Forelimb muscle (tissue), 1 donor: ENCODE results near the gene AKAP5. TPM values are rescaled to one million over a fixed set of nuclear protein-coding genes. Genes with fewer than 3 reads are reported as not detected.

Experiments used
- DNase-seq: peaks from one replicate; pipeline ENCODE4 v3.0.0-alpha.2; 2013; ENCODE audit warnings: low read depth
- polyA plus RNA-seq: library from polyadenylated mRNA; unstranded; fragments of 120-200 nt; gene quantifications from one replicate; pipeline ENCODE4 v1.2.1, GENCODE V29; 2013; ENCODE audit not compliant: insufficient read length

Gene AKAP5, protein sequence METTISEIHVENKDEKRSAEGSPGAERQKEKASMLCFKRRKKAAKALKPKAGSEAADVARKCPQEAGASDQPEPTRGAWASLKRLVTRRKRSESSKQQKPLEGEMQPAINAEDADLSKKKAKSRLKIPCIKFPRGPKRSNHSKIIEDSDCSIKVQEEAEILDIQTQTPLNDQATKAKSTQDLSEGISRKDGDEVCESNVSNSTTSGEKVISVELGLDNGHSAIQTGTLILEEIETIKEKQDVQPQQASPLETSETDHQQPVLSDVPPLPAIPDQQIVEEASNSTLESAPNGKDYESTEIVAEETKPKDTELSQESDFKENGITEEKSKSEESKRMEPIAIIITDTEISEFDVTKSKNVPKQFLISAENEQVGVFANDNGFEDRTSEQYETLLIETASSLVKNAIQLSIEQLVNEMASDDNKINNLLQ
- 0.44 TPM for polyA plus RNA-seq

DNA sequence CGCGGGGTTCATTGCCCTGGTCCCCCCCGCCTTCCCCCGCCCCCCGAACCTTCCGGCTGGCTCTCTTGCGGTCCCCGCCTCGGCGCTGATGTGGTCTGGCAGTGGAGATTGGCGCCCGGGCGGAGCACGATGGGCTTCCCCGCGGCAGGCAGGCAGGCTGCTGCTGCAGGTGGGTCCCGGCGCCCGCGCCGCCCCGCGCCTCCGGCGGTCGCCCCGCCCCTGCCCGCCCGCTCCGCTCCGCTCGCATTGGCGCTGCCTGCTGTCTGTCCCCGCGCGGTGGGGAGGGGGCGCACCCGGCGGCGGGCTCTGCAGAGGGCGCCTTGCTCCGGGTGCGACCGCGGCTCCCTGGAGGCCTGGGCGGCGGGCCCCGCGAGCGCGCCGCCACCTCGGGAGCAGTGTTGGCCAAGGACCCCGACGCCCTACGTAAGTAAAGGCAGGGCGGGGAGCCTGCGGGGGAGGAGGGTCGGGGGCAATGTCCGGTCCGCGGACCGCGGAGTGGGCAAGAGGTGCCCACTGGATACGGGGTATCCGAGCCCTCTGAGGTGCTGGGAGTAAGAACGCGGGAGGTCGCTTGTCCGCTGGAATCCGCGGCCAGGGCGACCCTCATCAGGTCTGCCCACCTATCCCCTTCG lies at the start of gene AKAP5:
AKAP5 (plus strand) TSS at position 309 of the 632 bp plus-strand sequence. CDS start 2,896 bp downstream, outside the sequence.
- DNase-seq, result no peak

- DNase-seq, result no peak
Measured at GRCh38 chr14:64416348-64416932, 48.9 kb upstream of the AKAP5 start.

DNA sequence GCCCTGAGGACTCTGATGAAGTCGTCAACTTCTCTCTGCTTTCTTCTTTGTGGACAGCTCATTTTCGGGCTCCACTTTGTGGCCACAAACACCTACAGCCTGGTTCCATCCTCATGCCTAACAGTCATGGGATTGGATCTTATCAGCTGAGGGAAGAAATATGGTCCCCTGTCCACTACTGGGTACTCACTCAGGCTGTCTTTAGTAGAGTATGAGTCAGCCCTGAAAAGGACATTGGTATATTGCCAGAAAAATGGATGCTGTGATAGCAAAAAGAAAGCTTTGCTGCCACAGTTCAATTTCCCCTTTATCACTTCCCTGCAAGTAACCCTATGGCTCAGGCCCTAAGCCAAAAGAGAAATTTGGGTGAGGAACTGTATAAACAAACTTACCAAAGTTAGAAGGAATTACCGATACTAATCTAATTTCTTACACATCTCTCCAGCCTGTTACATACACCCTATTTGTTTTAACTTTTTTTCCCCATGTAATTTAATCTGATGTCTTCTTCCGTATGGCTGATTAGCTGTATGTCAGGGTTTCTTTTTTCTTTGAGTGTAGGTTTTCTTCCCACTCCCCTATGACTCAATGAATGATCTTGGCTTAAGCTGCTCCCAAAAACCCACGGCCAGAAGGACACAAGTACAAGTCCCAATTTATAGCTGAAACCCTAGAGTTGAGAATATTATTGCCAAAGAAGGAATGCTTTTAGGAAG lies 48.1 kb upstream of the AKAP5 start:
- DNase-seq, result no peak

DNA sequence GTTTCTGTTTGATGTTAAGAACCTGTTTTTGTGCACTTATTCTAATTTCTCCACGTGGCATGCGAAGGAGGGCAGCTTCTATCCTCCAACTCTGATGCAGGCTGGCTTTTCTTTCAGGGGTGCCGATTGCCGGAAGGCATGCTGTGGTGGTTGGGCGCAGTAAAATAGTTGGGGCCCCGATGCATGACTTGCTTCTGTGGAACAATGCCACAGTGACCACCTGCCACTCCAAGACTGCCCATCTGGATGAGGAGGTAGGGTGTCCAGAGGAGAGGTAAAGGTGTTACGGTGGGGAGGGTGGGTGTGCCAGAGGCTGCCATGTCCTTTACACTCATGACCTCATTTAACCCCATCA lies 47.6 kb upstream of the AKAP5 start:
- DNase-seq, result no peak

- DNase-seq, result no peak
Measured at GRCh38 chr14:64419003-64419402, 46.3 kb upstream of the AKAP5 start.

- DNase-seq, result no peak
Measured at GRCh38 chr14:64421166-64421565, 44.1 kb upstream of the AKAP5 start.

- no peak for DNase-seq
Measured at GRCh38 chr14:64422005-64422404, 43.3 kb upstream of the AKAP5 start.

- DNase-seq, result no peak
Measured at GRCh38 chr14:64422756-64423155, 42.5 kb upstream of the AKAP5 start.

DNA sequence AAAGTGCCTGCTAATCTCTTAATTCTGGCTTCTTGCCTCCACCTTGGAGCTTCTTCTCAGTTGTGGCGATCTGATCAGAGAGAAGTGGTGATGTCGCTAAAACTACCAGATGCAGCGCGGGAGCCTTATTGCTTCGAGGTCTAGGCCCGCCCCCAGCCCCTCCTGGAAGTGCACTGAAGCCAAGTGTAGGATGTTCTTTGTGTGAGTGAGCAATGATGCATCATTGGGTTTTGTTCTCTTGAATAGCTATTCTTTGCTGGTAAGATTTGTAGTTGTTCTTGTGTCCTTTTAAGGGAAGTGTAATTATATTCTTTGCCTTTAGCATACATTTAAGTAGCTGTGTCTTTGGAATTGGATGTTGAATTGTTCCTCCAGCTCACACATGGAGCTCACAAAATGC lies 41.3 kb upstream of the AKAP5 start:
- no peak for DNase-seq

- no peak for DNase-seq
Measured at GRCh38 chr14:64434528-64434927, 30.8 kb upstream of the AKAP5 start.

GRCh38 chr14:64438181-64438841 lies 27.0 kb upstream of the AKAP5 start:
- DNase-seq, result no peak

DNA sequence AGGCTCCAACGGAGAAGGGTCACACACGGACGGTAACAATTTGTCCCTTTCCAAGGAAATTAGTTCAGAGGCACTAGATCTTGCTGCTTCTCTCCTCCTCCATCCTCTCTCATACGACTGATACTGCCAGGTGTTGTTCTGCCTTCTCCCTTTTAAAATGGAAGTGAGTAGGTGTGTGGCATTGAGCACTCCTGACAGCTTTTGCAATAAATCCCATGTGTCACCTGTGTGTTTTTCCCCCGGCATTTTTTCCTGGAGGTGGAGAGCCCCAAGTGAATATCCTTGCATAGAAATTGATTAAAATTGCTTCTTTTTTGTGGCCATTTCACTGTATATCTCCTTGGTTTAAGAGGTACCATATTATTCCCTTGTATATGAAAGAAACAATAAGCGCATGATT lies 26.2 kb upstream of the AKAP5 start:
- DNase-seq, result no peak

GRCh38 chr14:64440494-64440893 lies 24.8 kb upstream of the AKAP5 start:
- DNase-seq, result no peak

- no peak for DNase-seq
Measured at GRCh38 chr14:64442300-64442988, 22.9 kb upstream of the AKAP5 start.

DNA sequence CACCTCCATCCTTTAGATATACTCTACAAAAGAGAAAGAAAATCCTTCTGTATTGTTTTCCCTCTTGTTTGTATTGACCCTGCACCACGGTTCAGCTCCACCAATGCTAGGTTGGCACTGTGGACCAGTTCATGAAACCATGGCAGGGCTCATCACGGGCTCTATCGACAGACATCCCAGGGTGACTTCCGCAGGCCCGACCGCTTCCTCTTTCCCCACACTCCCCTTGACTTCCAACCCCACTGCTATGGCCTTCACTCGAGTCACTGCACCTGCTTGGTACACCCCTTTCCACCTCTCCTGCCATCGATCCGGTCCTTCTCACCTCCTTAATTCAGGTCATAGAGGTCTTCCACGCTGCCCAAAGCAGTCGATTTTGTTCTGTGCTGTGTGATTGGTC lies 21.2 kb upstream of the AKAP5 start:
- DNase-seq, result no peak

- DNase-seq, result no peak
Measured at GRCh38 chr14:64444984-64445845, 20.1 kb upstream of the AKAP5 start.

DNA sequence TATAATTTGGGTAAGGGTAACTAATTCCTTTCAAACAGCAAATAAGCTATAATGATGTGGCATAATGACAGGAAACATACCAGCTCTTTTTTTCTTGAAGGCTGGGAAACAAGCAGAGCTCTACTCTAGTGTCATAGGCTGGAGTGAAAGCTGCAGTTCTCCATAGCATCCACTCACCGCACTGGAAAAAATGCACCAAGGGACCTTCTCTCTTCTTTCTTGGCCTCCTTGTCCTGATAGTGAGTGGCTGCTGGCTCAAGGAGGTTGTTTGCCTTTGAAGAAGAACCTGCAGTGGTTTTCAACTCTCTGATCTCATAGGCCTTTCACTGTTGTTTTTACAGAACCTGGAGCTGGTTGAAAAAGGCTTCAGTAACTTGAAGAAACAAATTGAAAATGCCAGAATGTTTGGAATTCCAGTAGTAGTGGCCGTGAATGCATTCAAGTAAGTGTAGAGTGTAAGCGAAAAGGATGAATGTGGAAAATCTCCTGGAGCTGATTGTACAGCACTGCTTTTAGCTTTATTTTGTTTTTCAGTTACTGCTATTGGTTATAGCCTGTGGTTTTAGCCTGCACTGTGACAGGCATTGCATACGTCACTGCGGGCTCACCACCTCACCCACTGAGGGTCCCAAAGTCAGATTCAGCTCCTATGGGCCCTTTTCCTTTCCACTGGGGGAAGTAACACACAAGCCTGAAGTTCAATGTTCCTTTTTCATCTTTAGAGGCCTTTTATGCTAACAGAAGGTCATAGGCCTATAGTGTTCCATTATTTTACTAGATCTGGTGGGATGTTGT lies 17.2 kb upstream of the AKAP5 start:
- no peak for DNase-seq

DNA sequence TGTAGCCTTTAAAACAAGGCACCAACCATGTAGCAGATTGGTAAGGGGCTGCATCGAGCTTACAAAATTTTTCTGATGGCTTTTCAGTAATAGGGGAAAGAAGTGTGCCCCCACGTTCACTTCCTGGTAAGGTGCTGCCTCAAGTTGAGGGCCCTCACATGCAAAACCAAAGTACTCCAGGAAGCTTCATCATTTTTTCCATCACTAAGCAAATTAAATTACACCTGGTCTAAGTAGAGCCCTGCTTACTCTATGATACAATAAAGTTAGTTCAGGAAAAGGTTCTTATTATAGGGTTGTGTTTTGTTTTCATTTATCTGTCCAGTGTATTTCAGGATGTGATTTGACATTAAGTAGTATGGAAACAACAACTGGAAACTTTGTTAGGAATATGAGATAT lies 15.0 kb upstream of the AKAP5 start:
- no peak for DNase-seq

DNA sequence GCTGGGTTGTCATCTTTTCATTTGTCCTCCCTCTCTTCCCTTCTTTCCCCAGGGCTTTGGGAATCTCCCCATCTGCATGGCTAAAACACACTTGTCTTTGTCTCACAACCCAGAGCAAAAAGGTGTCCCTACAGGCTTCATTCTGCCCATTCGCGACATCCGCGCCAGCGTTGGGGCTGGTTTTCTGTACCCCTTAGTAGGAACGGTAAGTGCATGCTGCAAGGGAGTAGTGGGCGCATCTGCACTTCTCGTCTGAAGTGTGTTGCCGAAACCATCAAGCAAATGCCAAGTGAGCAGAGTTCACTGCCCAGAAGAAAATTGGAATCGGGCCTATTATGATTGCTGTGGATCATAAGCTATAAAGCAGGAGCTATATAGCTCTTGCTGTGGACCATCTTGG lies 10.6 kb upstream of the AKAP5 start:
- DNase-seq, result no peak
